H9 (cell line): ENCODE measurements around the gene LHX4. TPM values are rescaled to one million over a fixed set of nuclear protein-coding genes. Genes with fewer than 3 reads are reported as not detected.

Experiments used
- DNase-seq: peaks from one replicate; pipeline ENCODE4 v3.0.0-alpha.2; 2017
- H2AFZ ChIP-seq: one replicate; pipeline ENCODE4 v1.6.1; 2013; ENCODE audit warnings: mild to moderate bottlenecking, low read length, control low read depth, moderate library complexity
- H2AK5ac ChIP-seq: 2 replicates; pipeline ENCODE4 v1.6.1; 2013; ENCODE audit warnings: low read length, control low read depth, mixed read lengths; ENCODE audit not compliant: insufficient read length
- H2BK120ac ChIP-seq: one replicate; pipeline ENCODE4 v1.6.1; 2013; ENCODE audit warnings: low read depth, mild to moderate bottlenecking, low read length, control low read depth, inconsistent platforms; ENCODE audit not compliant: poor library complexity, severe bottlenecking
- H2BK12ac ChIP-seq: 2 replicates; pipeline ENCODE4 v1.6.1; 2013; ENCODE audit warnings: low read length, control low read depth, mixed read lengths, low read depth; ENCODE audit not compliant: insufficient read length
- H2BK15ac ChIP-seq: 2 replicates; pipeline ENCODE4 v1.6.1; 2013; ENCODE audit warnings: low read depth, low read length, control low read depth
- H2BK20ac ChIP-seq: one replicate; pipeline ENCODE4 v1.6.1; 2013; ENCODE audit warnings: low read depth, mild to moderate bottlenecking, low read length, control low read depth, inconsistent platforms; ENCODE audit not compliant: poor library complexity, severe bottlenecking
- H2BK5ac ChIP-seq: 2 replicates; pipeline ENCODE4 v1.6.1; 2013; ENCODE audit warnings: low read length, control low read depth, mixed read lengths; ENCODE audit not compliant: insufficient read length
- H3K14ac ChIP-seq: 2 replicates; pipeline ENCODE4 v1.6.1; 2013; ENCODE audit warnings: low read length, control low read depth; ENCODE audit not compliant: insufficient read depth
- H3K18ac ChIP-seq: 2 replicates; pipeline ENCODE4 v1.6.1; 2013; ENCODE audit warnings: low read depth, mild to moderate bottlenecking, mixed read lengths, low read length, control low read depth; ENCODE audit not compliant: insufficient read length
- H3K23ac ChIP-seq: 2 replicates; pipeline ENCODE4 v1.6.1; 2013; ENCODE audit warnings: low read length, control low read depth, mixed read lengths, low read depth; ENCODE audit not compliant: insufficient read length
- H3K23me2 ChIP-seq: 2 replicates; pipeline ENCODE4 v1.6.1; 2013; ENCODE audit warnings: low read depth, mild to moderate bottlenecking, mixed read lengths, low read length, control low read depth; ENCODE audit not compliant: insufficient read length, poor library complexity, severe bottlenecking
- H3K27ac ChIP-seq: 2 replicates; pipeline ENCODE4 v1.5.1; 2013; ENCODE audit warnings: low read length, control low read depth, mixed read lengths, low read depth; ENCODE audit not compliant: insufficient read length
- H3K27me3 ChIP-seq: 2 replicates; pipeline ENCODE4 v1.6.1; 2013; ENCODE audit warnings: low read length, control low read depth, inconsistent platforms; ENCODE audit not compliant: insufficient read depth
- H3K4ac ChIP-seq: 2 replicates; pipeline ENCODE4 v1.6.1; 2013; ENCODE audit warnings: low read depth, mild to moderate bottlenecking, control low read depth, inconsistent platforms, low read length, moderate library complexity
- H3K4me1 ChIP-seq: 2 replicates; pipeline ENCODE4 v1.6.1; 2013; ENCODE audit warnings: low read length, control low read depth, inconsistent platforms; ENCODE audit not compliant: insufficient read depth
- H3K4me2 ChIP-seq: 2 replicates; pipeline ENCODE4 v1.6.1; 2013; ENCODE audit warnings: low read length, control low read depth, mixed read lengths; ENCODE audit not compliant: insufficient read length, insufficient read depth
- H3K56ac ChIP-seq: 2 replicates; pipeline ENCODE4 v1.6.1; 2013; ENCODE audit warnings: low read depth, mild to moderate bottlenecking, mixed read lengths, low read length, control low read depth; ENCODE audit not compliant: insufficient read length
- H3K79me1 ChIP-seq: 2 replicates; pipeline ENCODE4 v1.6.1; 2013; ENCODE audit warnings: low read depth, mild to moderate bottlenecking, moderate library complexity, low read length, control low read depth, inconsistent platforms; ENCODE audit not compliant: insufficient read depth, poor library complexity, severe bottlenecking
- H3K79me2 ChIP-seq: 2 replicates; pipeline ENCODE4 v1.6.1; 2013; ENCODE audit warnings: low read length, control low read depth, inconsistent platforms; ENCODE audit not compliant: insufficient read depth
- H3K9ac ChIP-seq: 2 replicates; pipeline ENCODE4 v1.6.1; 2013; ENCODE audit warnings: low read length, control low read depth, mixed read lengths; ENCODE audit not compliant: insufficient read length; ENCODE audit errors: extremely low read depth
- H3K9me3 ChIP-seq: one replicate; pipeline ENCODE4 v1.6.1; 2013; ENCODE audit warnings: low read depth, low read length, inconsistent platforms; ENCODE audit not compliant: control insufficient read depth
- H3T11ph ChIP-seq: one replicate; pipeline ENCODE4 v1.6.1; 2013; ENCODE audit warnings: mild to moderate bottlenecking, low read length, control low read depth, inconsistent platforms
- H4K20me1 ChIP-seq: one replicate; pipeline ENCODE4 v1.6.1; 2013; ENCODE audit not compliant: control insufficient read depth, insufficient read length, insufficient read depth
- H4K5ac ChIP-seq: 2 replicates; pipeline ENCODE4 v1.6.1; 2013; ENCODE audit warnings: low read depth, mild to moderate bottlenecking, mixed read lengths, low read length, control low read depth; ENCODE audit not compliant: insufficient read length
- H4K8ac ChIP-seq: replicated peaks from 2 replicates; pipeline ENCODE4 v1.6.1; 2013; ENCODE audit warnings: low read length, control low read depth, mixed read lengths, low read depth; ENCODE audit not compliant: insufficient read length
- H4K91ac ChIP-seq: 2 replicates; pipeline ENCODE4 v1.6.1; 2013; ENCODE audit warnings: low read depth, mild to moderate bottlenecking, moderate library complexity, mixed read lengths, low read length, control low read depth; ENCODE audit not compliant: insufficient read length
- H3K27ac Mint-ChIP-seq, 3 experiments: 2 replicates in 2 of 3; 3 replicates in 1 of 3; pipeline ENCODE4 v1.8.0; 2020 to 2021; ENCODE audit warnings: mixed read lengths in 3 of 3, mild to moderate bottlenecking in 1 of 3, moderate library complexity in 1 of 3
- H3K27me3 Mint-ChIP-seq: 2 replicates; pipeline ENCODE4 v1.8.0; 2021; ENCODE audit warnings: low read depth, mild to moderate bottlenecking, moderate library complexity, mixed read lengths
- H3K36me3 Mint-ChIP-seq, 3 experiments: 2 replicates in 2 of 3; 3 replicates in 1 of 3; pipeline ENCODE4 v1.8.0; 2020 to 2021; ENCODE audit warnings: low read depth in 3 of 3, mixed read lengths in 3 of 3; ENCODE audit not compliant: insufficient read depth in 1 of 3
- H3K4me1 Mint-ChIP-seq, 2 experiments: 2 replicates each; pipeline ENCODE4 v1.8.0; 2020; ENCODE audit warnings: mixed read lengths in 2 of 2
- H3K4me3 Mint-ChIP-seq, 2 experiments: 2 replicates in 1 of 2; 3 replicates in 1 of 2; pipeline ENCODE4 v1.8.0; 2020 to 2021; ENCODE audit warnings: mild to moderate bottlenecking in 2 of 2, mixed read lengths in 2 of 2, moderate library complexity in 1 of 2
- H3K9me3 Mint-ChIP-seq, 2 experiments: 2 replicates in 1 of 2; 3 replicates in 1 of 2; pipeline ENCODE4 v1.8.0; 2020; ENCODE audit warnings: mild to moderate bottlenecking in 2 of 2, mixed read lengths in 2 of 2, moderate library complexity in 1 of 2
- CTCF ChIP-seq: fragments of 200-600 bp; sonication (generic); conservative IDR thresholded peaks from 3 replicates; pipeline ENCODE4 v1.8.0; 2021; ENCODE audit warnings: antibody characterized with exemption, mild to moderate bottlenecking
- WGBS: extraction: QIAGEN DNeasy Blood & Tissue Kit; methylation state at CpG from one replicate; pipeline ENCODE4 v1.1.7; 2013; ENCODE audit warnings: missing lambda C conversion rate, low lambda C conversion rate, mixed read lengths; ENCODE audit not compliant: insufficient read length; ENCODE audit errors: extremely low coverage; 5-methylcytosine and 5-hydroxymethylcytosine counted together
- total RNA-seq: library from RNA; stranded (reverse); gene quantifications from 2 replicates; pipeline ENCODE4 v1.2.1, GENCODE V29; 2021

LHX4 gene
- total RNA-seq, 1 experiment from 2014 or later = 1.9 TPM

- no peaks in the 10 kb centered on the region for H3K27me3 ChIP-seq
- H2BK5ac ChIP-seq = no peak overlapping the region
- Mint-ChIP-seq H3K27me3 (peaks cover 3% of the 10 kb centered on the region; the same call in 1 of the 2 replicates), H3K36me3 (no peaks in the 10 kb centered on the region), H3K27ac (peak overlapping the region in 1 of 3 experiments; percentile 8; a peak in 1 of 7 replicates), H3K4me3 (no peak overlapping the region), H3K9me3 (no peaks in the 10 kb centered on the region), H3K4me1 (peaks cover 38 to 47% of the 10 kb centered on the region in 2 experiments)
- H3K14ac ChIP-seq = no peak overlapping the region
- H2BK12ac ChIP-seq = no peak overlapping the region
- no peak overlapping the region for H2BK20ac ChIP-seq
- H4K5ac ChIP-seq = no peak overlapping the region
- H2BK120ac ChIP-seq = no peak overlapping the region
- H3K56ac ChIP-seq = no peak overlapping the region
- H3K23me2 ChIP-seq = no peaks in the 10 kb centered on the region
- no peak overlapping the region for H3K27ac ChIP-seq
- peaks cover 5% of the 10 kb centered on the region; the same call in 1 of the 2 replicates for H3K4me1 ChIP-seq
- no peak overlapping the region for H3K18ac ChIP-seq
- H3T11ph ChIP-seq = no peak overlapping the region
- no peaks in the 10 kb centered on the region for H3K9me3 ChIP-seq
- no peak for DNase-seq
- no peak overlapping the region for H3K4ac ChIP-seq
- H3K79me1 ChIP-seq = no peaks in the 10 kb centered on the region
- H4K8ac ChIP-seq = no peak overlapping the region
- H4K20me1 ChIP-seq = no peaks in the 10 kb centered on the region
- no peak overlapping the region for H2AK5ac ChIP-seq
- WGBS = no CpG with 5 or more reads among the region's 7 CpGs
- H3K23ac ChIP-seq = no peak overlapping the region
- H4K91ac ChIP-seq = no peak overlapping the region
- H3K4me2 ChIP-seq = no peak overlapping the region
- TF ChIP-seq CTCF = no peak
- H3K79me2 ChIP-seq = no peaks in the 10 kb centered on the region
- no peak overlapping the region for H2BK15ac ChIP-seq
- H2AFZ ChIP-seq = no peak overlapping the region
- no peak overlapping the region for H3K9ac ChIP-seq
Measured at GRCh38 chr1:180250499-180250770, 20.4 kb downstream of the LHX4 start.
